ENCODE measurements around the gene PRKCH.

- TF ChIP-seq POLR2AphosphoS5 (IDR thresholded peaks at IDR 0.05), result no peak
- TF ChIP-seq CTCF (IDR thresholded peaks at IDR 0.05), result no peak
- no peak for TF ChIP-seq POLR2A (IDR thresholded peaks at IDR 0.05)
- TF ChIP-seq EP300 (IDR thresholded peaks at IDR 0.05), result no peak
Observed at GRCh38 chr14:61552241-61552640, 230.9 kb downstream of the PRKCH start.
